Gastrocnemius medialis (tissue), 4 donors: Measurements from ENCODE around the gene LMAN2L.

Experiments used
- POLR2A ChIP-seq, 2 donors: fragments of 450-650 bp; IDR thresholded peaks; one replicate each; pipeline ENCODE4 v1.6.1; 2017; ENCODE audit warnings: antibody characterized with exemption in 2 of 2, mild to moderate bottlenecking in 2 of 2, moderate library complexity in 2 of 2
- TF ChIP-seq, protein P1 (sequence below), 5 experiments: fragments of 450-650 bp in 3 of 5; fragments of 200-600 bp in 2 of 5; sonication (generic) in 2 of 5; IDR thresholded peaks in 4 of 5; conservative IDR thresholded peaks in 1 of 5; 1 replicate in 4 of 5; 2 replicates in 1 of 5; pipeline ENCODE4 v1.5.1; 2016 to 2019; ENCODE audit warnings: antibody characterized with exemption in 5 of 5, mild to moderate bottlenecking in 3 of 5, moderate library complexity in 3 of 5

- TF ChIP-seq POLR2A (IDR thresholded peaks at IDR 0.05), result no peak
- TF ChIP-seq, protein P1, sequence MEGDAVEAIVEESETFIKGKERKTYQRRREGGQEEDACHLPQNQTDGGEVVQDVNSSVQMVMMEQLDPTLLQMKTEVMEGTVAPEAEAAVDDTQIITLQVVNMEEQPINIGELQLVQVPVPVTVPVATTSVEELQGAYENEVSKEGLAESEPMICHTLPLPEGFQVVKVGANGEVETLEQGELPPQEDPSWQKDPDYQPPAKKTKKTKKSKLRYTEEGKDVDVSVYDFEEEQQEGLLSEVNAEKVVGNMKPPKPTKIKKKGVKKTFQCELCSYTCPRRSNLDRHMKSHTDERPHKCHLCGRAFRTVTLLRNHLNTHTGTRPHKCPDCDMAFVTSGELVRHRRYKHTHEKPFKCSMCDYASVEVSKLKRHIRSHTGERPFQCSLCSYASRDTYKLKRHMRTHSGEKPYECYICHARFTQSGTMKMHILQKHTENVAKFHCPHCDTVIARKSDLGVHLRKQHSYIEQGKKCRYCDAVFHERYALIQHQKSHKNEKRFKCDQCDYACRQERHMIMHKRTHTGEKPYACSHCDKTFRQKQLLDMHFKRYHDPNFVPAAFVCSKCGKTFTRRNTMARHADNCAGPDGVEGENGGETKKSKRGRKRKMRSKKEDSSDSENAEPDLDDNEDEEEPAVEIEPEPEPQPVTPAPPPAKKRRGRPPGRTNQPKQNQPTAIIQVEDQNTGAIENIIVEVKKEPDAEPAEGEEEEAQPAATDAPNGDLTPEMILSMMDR (IDR thresholded peaks at IDR 0.05 in 4 of 5, conservative IDR thresholded peaks at IDR 0.05 in 1 of 5), result no peak
Observed at GRCh38 chr2:96733931-96734330, 5.9 kb downstream of the LMAN2L start.
